GM18508 (cell line): Measurements from ENCODE around the gene OBSCN.

Experiments used
- ATAC-seq: cut with Tn5 transposase; IDR thresholded peaks from one replicate; pipeline ENCODE4 v1.9.1; 2021; ENCODE audit warnings: moderate number of reproducible peaks; ENCODE audit not compliant: insufficient read depth, unreplicated experiment

Gene OBSCN

DNA sequence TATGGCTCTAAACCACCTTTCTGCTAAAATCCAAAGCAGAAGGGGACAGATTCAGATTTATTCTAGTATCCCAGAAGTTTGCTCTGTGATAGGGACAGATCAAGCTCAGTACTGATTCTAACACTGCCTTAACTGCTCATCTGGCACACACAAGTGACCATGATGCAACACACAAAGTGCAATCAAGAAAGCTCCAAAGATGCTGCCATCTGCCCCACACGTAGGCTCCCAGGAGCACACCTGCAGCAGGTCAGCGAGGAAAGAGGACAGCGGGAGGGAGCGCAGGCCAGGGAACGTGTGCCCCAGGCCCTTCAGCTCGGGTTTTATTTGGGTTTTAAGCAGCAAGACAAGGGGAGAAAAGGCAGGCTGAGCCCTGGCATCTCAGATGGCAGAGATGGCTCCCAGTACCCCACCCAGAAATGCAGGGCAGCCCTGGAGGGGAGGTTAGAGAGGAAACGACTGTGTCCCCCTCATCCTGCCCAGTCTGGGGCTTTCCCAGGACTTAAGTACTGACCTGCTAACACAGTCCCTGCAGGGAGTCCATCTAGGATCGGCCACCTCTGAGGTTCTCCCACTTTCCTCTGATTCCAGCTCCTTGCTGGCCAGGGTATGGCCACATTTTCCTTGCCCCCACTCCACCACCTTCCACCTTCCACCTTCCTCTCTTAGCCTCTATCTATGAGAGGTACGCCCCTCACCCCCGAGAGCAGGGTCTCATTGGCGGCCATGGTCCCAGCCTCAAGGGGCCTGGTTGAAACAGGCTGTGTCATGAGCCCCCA lies 197.5 kb downstream of the OBSCN start:
- ATAC-seq, result no peak

DNA sequence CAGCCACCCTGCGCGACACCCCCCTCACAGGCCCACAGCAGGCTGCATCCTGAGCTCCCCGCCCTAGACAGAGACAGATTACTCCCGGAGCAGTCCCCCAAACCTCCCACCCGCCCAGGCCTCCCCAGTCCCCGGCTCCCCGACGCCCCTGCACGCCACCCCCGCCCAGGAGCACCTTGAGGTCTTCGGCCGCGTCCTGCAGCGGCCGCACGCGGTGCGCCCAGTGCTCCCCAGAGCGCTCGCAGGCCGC lies 198.1 kb downstream of the OBSCN start:
- peak; percentile 2 for ATAC-seq

DNA sequence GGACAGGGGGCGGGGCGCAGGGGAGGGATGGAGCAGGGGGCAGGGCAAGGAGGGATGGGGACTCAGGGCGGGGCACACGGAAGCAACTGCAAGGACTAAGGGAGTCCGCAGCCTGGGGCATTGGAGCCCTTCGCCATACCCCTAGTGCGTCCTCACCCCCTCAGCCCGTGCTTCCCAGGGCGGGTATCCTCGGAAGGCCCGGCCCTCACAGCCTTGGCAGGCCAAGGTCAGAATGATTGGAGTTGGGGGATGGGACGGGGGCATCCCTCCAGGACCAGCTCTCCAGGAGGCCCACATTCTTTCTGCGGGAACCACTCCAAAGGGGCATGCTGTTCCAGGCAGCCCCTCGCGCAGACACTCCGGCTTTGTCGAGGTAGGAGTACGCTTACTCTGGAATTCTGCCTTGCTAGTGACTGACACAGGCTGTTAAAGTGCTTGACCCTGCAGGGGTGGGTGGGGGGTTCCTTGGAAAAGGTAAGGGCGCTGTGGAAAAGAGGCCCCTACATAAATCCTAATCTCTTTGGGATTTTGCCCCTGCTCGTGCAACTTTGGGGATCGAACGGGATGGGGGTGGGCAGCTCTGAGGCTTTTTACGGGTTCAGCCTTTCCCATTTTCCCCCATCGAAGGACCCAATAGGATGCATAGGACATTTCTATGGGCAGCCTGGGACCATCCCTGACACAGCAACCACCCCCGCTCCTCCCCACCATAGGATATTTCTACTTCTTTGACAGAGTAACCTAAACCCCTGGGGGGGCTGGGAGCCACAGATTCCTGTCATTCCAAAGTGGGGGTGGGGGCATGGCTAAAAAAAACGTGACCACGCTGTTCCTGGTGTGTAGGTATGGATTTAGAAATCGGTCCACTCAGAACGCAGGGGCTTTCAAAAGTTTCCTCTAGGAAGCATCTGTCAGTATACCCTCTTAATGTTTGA lies 199.5 kb downstream of the OBSCN start:
- peak; percentile 10 for ATAC-seq

DNA sequence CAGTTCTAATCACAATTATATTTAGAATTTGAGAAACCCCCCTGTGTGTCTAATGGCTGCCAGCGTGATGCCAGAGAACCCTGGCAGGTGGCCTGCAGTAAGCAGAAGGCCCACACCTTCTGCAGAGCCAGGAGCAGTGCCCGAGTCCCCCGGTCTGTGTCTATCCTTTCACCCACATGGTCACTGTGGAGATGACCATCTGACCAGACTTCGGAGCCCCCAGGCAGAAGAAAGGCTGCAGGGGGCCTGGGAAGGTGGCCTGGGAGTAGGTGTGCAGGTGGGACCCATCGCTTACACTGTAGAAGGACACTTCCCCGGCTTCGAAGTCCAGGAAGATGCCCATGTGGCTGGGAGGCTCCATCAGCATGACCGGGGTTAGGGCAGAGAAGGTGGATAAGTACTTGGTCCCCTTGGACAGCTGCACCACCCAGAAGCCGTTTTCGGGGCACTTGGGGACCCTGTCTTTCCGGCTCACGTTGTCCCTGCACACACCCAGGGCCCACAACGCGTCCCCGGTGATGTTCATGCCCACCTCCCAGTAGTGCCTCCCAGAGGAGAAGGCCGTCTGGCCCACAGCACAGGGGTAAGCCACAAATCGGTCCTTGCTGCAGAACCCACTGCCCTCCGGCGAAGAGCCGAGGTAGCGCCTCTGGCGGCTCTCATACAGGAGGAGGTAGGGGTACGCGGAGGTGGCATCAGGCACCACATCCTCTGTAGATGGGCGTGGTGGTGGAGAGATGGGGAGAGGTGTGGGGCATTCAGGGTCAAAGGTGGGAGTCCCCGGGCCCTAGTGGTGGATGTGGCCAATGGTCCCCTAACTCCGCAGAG lies 200.4 kb downstream of the OBSCN start:
- no peak for ATAC-seq

DNA sequence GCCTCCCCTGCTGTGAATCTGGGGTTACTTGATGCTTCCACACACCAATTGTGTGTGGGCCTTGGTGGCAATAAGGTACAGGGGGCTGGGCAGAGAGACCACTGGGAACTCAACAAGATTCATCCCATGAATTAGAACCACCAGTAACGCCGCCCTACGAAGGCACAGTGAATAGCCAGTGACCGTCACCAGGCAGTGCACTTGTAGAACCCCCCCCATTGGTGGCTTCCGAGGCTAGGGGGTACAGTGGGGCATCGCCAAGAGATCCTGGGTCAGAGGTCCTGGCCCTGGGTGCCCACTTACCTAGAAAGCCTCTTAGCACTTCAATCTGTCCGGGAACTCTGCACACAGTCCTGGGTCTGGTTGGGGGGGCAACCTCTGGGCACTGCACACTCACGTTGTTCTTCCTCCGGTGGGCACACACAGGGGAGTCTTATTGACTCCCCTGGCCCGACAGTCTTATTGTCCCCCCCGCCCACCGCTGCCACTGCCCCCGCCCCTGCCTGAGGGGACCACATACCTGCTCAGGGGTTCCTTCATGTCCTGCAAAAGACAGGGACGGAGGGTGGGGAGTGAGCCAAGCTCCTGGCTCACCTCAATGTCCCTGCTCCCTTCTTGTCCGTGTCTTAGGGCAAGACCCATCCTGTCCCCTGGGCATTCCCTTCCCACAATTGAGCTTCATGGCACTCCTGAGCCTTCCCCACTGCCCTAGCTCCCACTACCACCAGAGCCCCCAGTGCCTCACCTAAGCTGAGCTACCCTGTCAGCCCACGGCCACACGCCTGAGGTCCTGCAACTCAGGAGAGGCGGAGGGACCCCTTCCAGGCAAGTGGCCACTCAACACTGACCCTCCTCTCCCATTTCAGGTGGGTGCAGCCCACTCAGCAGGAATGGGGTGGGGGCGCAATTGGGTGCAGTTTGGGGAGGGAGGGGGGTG lies 201.3 kb downstream of the OBSCN start:
- no peak for ATAC-seq

DNA sequence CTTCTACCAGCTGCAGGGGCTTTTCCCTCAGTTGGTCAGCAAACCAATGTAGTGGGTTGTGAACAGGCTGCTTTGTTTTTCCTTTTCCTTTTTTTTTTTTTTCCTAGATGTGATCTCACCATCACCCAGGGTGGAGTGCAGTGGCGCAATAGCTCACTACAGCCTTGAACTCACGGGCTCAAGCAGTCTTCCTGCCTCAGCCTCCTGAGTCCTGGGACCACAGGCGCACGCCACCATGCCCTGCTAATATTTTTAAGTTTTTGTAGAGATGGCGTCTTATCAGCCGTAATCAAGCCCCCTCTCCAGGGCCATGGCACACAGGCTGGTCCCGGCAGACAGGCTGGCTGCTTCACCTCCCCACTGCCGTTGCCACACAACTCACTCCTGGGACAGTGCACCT lies 202.2 kb downstream of the OBSCN start:
- no peak for ATAC-seq

DNA sequence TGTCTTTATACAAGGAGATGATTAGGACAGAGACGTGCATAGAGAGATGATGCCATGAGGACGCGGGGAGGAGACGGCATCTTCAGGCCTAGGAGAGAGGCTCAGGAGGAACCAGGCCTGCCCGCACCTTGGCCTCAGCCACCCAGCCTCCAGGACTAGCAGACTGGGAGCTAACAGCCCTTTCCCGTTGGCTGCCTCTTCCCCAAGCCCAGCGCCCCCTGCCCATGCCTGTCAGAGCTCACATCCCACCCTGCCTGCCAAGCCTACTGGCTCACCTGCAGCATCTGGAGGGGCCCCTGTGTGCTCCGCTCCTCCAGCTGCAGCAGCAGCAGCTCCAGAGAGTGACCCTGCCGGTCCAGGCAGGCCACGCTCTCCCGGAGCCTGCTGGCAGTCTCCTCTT lies 202.8 kb downstream of the OBSCN start:
- no peak for ATAC-seq

DNA sequence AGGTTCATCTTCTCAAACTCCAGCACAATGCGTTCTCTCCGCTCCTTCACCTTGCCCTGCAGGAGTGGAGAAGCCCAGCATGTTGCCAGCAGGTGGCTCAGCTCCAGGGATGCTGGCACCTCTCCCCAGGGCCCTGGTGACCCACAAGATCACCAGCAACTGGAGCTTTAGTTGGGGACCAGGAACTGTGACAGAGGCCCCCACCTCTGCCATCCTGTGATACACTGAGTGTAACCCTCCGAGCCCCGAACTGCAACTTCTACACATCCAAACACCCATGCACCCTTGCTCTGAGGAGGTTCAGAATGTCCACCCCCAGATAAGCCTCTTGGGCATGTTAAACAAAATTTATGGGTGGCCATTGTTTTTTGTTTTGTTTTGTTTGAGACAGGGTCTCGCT lies 203.3 kb downstream of the OBSCN start:
- ATAC-seq, result no peak

DNA sequence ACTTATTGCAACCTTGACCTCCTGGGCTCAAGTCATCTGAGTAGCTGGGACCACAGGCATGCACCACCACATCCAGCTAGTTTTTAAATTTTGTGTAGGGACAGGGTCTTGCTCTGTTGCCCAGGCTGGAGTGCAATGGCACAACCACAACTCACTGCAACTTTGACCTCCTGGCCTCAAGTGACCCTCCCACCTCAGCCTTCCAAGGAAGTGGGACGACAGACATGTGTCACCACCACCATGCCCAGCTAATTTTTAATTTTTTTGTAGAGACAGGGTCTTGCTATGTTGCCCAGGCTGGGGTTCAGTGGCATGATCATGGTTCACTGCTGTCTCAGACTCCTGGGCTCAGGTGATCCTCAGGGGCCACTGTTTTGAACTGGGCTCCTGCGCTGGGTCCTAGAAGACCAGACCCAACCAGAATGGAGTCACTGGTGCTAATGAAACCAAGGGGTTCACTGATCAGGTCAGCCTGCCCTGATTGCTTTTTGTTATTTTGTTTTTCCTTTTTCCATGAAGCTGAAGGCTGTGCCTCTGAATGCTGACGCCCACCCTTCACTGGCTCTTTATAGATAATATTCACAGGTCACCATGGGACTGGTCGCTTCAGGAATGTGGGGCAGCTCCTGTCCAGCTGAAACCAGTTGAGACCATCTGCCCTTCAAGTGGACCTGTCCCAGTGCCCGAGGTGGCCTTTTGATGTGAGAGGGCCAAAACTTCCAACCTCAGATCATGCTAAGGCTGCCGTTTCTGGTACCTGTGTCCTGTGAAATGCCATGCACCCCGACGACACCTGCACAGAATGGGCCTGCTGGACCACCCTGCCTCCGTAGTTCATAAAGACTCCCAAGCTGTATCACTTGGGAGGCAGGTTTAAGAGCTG lies 203.9 kb downstream of the OBSCN start:
- ATAC-seq, result no peak

DNA sequence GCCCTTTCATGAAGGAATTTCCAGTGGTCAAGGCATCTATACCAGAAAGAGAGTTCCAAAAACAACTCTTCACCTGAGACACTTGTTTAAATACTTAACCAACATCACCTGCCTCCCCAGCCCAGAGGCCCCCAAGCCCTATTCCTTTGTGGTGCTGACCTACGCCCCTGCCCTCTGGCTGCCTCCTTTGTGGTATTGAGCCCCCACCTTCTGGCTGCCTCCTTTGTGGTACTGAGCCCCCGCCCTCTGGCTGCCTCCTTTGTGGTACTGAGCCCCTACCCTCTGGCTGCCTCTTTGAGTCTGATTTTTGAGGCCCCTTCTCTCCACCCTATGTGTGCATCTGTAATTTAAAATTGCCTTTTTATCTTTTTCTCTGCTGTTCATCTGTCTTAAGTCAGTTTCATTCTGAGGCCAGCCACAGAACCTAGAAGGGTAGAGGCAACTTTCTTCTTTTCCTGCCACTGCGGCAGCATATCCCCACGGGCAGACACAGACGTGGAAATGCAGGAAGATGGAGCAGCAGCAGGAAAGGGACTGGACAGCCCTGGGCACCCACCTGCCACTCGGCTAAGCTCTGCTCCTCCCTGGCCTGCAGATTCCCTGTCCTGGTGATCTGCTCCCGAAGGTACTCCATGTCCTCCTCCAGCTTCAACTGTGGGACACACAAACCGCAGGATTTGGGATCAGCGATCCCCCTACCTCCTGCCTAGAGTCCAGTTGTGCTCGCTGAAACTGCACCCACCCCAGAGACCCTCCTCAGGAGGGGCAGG lies 205.6 kb downstream of the OBSCN start:
- no peak for ATAC-seq

DNA sequence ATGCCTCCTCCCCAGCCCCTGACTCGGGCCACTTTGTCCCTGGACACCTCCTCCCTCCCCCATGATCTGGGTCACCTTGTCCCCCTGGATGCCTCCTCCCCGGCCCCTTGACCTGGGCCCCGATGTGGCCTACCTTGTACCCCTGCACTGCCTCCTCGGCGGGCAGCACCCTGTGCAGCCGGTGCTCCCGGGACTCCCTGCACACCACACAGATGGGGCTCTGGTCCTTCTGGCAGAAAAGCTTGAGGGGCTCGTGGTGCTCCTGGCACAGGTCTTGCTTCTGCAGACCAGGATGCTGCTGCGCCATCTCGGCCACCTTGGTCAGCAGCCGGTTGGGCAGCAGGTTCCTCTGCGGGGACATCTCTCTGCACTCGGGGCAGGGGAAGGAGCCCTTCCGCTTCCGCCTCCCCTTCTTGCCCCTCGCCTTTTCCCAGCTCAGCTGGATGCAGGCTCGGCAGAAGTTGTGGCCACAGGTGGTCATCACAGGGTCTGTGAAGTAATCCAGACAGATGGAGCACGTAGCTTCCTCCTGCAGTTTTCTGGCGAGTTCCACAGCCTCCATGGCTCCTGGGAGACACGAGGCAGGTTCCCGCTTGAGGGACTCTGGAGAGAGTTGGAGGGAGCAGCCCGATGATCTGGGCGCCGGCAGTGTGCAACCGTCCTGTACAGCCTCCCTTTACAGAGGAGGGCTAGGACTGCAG lies 206.8 kb downstream of the OBSCN start:
- ATAC-seq, result no peak

DNA sequence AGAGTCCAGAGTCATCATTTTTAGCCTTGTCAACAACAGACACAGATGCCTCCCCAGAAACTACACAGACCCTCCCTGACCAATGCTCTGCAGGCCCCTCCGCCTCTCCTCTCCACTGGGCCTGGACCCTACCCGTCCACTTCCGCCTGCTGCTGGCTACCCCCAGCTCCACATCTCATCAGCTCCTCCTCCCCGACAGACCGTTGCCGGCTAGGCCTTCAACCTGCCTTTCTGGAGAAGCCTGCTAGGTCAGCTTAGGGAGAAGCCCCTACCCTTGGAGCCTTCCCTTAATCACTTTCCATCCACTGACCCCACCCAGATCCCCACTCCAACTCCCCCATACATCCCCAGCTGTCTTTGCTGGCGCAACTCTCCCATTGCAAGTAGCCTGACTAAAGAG lies 207.4 kb downstream of the OBSCN start:
- ATAC-seq, result no peak

DNA sequence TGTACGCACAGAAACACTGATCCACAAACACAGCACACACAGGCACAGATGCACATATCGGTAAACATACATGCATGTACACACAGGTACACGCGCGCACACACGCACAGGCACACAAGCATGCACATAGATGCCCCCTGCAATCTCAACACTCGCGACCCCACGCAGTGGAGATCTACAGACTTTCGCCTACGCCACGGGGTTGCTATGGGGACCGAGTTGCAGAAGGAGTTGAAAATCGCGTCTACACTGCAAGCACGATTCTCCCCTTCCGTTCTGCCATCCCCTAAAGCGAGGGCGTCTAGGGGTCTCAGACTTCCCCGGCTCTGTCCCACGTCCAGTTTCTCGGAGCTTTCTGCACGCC lies 208.0 kb downstream of the OBSCN start:
- no peak for ATAC-seq

DNA sequence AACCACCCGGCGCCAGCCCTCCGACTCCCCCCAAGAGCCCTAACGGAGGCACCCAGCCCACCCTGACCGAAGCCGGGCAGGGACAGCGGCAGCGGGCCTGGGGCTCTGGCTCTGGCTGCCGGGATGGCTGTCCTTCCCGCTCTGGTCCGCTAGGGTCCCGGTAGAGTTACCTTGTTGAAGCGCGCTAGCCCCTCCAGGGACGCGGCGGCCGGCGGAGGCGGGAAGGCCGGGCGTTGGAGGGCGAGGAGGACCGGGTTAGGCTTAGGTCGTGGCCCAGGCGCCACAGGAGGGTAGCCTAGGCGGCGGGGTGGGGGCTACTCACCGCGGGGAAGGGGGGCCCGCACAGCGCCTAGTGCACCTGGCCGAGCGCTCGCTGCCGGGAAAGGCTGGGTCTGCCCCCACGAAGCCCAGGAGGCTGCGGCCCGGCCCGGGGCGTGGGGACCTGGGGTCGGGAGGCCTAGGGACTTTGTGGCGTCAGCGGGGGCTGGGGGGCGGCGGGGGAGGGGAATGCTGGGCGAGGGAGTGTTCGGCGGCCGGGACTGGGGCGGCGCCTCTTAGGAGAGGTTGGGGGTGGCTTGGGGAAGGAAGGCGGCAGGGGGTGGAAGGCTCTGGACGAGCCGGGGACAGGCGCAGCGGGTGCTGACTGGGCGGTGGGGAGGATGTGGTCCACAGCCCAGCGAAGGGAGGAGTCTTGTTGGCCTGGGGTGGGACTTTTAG lies 208.5 kb downstream of the OBSCN start, which contains the start of gene TRIM17:
Gene TRIM17 (minus strand): TSS at position 645 of the 717 bp plus-strand sequence. CDS start 1,789 bp downstream, outside the sequence.
- ATAC-seq, result no peak

DNA sequence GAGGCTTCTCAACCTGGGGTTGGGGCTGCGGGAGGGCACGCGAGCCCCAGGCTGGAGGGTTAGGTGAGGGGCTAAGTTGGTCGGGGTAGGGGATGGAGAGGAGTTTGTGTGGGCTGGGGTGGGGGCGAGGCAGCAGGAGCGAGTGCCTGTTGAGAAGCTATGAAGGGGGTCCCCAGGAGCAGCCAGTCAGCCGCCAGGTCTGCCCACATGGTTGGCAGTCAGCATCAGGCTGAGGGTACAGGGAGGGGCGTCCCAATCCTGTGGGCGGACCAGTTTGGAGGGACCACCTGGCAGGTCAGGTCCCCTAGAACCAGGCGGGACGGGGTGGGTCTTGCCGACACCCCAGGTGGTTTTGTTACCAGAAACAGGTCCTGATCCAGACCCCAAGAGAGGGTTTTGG lies 209.2 kb downstream of the OBSCN start:
- no peak for ATAC-seq

DNA sequence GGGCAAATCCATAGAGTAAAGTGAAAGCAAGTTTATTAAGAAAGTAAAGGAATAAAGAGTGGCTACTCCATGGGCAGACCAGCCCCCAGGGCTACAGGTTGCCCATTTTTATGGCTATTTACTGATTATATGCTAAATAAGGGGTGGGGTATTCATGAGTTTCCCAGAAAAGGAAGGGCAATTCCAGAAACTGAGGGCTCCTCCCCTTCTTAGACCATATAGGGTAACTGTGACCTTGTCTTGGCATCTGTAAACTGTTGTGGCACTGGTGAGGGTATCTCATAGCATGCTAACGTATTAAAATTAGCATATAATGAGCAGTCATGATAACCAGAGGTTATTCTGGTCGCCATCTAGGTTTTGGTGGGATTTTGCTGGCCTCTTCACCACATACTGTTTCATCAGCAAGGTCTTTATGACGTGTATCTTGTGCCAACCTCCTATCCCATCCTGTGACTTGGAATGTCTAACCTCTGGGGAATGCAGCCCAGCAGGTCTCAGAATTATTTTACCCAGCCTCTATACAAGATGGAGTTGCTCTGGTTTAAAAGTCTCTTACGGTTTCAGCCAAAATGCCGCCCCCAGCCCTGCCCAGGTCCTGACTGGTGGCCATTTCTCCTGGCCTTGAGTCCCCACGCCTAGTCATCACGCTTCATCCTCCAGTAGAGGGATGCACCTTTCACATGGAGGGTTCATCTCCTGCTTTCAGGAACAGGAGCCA lies 209.8 kb downstream of the OBSCN start:
- ATAC-seq, result no peak
